Measurements from ENCODE around the gene PIK3C2G.

PIK3C2G gene

GRCh38 chr12:18355429-18355828 is 94.1 kb downstream of the PIK3C2G start:
- Histone ChIP-seq H3K9me3 (ENCODE audit: control insufficient read depth, low read length) (no peaks in the 10 kb centered on the region), H3K9ac (ENCODE audit: low read length) (no peak overlapping the region), H3K27me3 (ENCODE audit: control insufficient read depth, insufficient read depth, low read length) (no peaks in the 10 kb centered on the region), H3K4me3 (ENCODE audit: low read length) (no peak overlapping the region), H3K36me3 (ENCODE audit: control insufficient read depth, insufficient read depth, low read length) (no peaks in the 10 kb centered on the region), H3K4me1 (ENCODE audit: control insufficient read depth, insufficient read depth, low read length) (no peaks in the 10 kb centered on the region)

- Histone ChIP-seq H3K4me3 (ENCODE audit: low read length) (no peak overlapping the region), H3K36me3 (ENCODE audit: control insufficient read depth, insufficient read depth, low read length) (no peaks in the 10 kb centered on the region), H3K4me1 (ENCODE audit: control insufficient read depth, insufficient read depth, low read length) (no peaks in the 10 kb centered on the region), H3K27me3 (ENCODE audit: control insufficient read depth, insufficient read depth, low read length) (no peaks in the 10 kb centered on the region), H3K9ac (ENCODE audit: low read length) (no peak overlapping the region), H3K9me3 (ENCODE audit: control insufficient read depth, low read length) (no peaks in the 10 kb centered on the region)
These were observed 96.8 kb downstream of the PIK3C2G start for GRCh38 chr12:18358077-18358476.

- no peak overlapping the region for H3K9ac ChIP-seq (ENCODE audit: low read length)
- H3K27me3 ChIP-seq (ENCODE audit: control insufficient read depth, insufficient read depth, low read length), result no peaks in the 10 kb centered on the region
These were observed 97.6 kb downstream of the PIK3C2G start for GRCh38 chr12:18358930-18359329.

GRCh38 chr12:18361433-18361832 is 100.1 kb downstream of the PIK3C2G start:
- H3K4me1 ChIP-seq (ENCODE audit: control insufficient read depth, insufficient read depth, low read length), result no peaks in the 10 kb centered on the region
- H3K9ac ChIP-seq (ENCODE audit: low read length), result no peak overlapping the region
- H3K27me3 ChIP-seq (ENCODE audit: control insufficient read depth, insufficient read depth, low read length), result no peaks in the 10 kb centered on the region
- no peaks in the 10 kb centered on the region for H3K36me3 ChIP-seq (ENCODE audit: control insufficient read depth, insufficient read depth, low read length)
- H3K9me3 ChIP-seq (ENCODE audit: control insufficient read depth, low read length), result no peaks in the 10 kb centered on the region
- H3K4me3 ChIP-seq (ENCODE audit: low read length), result no peak overlapping the region

More at GRCh38 chr12:18358930-18359329, 97.6 kb downstream of the PIK3C2G start:
- Histone ChIP-seq H3K4me3 (ENCODE audit: low read length) (no peak overlapping the region), H3K36me3 (ENCODE audit: control insufficient read depth, insufficient read depth, low read length) (no peaks in the 10 kb centered on the region), H3K9me3 (ENCODE audit: control insufficient read depth, low read length) (no peaks in the 10 kb centered on the region), H3K4me1 (ENCODE audit: control insufficient read depth, insufficient read depth, low read length) (no peaks in the 10 kb centered on the region)

GRCh38 chr12:18363321-18363720 is 102.0 kb downstream of the PIK3C2G start:
- no peaks in the 10 kb centered on the region for H3K27me3 ChIP-seq (ENCODE audit: control insufficient read depth, insufficient read depth, low read length)
- H3K4me3 ChIP-seq (ENCODE audit: low read length), result no peak overlapping the region
- H3K4me1 ChIP-seq (ENCODE audit: control insufficient read depth, insufficient read depth, low read length), result no peaks in the 10 kb centered on the region
- no peaks in the 10 kb centered on the region for H3K9me3 ChIP-seq (ENCODE audit: control insufficient read depth, low read length)
- no peaks in the 10 kb centered on the region for H3K36me3 ChIP-seq (ENCODE audit: control insufficient read depth, insufficient read depth, low read length)
- H3K9ac ChIP-seq (ENCODE audit: low read length), result no peak overlapping the region

GRCh38 chr12:18368594-18368993 is 107.3 kb downstream of the PIK3C2G start:
- no peaks in the 10 kb centered on the region for H3K9me3 ChIP-seq (ENCODE audit: control insufficient read depth, low read length)
- no peak overlapping the region for H3K4me3 ChIP-seq (ENCODE audit: low read length)
- no peaks in the 10 kb centered on the region for H3K36me3 ChIP-seq (ENCODE audit: control insufficient read depth, insufficient read depth, low read length)
- no peaks in the 10 kb centered on the region for H3K27me3 ChIP-seq (ENCODE audit: control insufficient read depth, insufficient read depth, low read length)
- no peak overlapping the region for H3K9ac ChIP-seq (ENCODE audit: low read length)
- H3K4me1 ChIP-seq (ENCODE audit: control insufficient read depth, insufficient read depth, low read length), result no peaks in the 10 kb centered on the region

- Histone ChIP-seq H3K4me1 (ENCODE audit: control insufficient read depth, insufficient read depth, low read length) (no peaks in the 10 kb centered on the region), H3K27me3 (ENCODE audit: control insufficient read depth, insufficient read depth, low read length) (no peaks in the 10 kb centered on the region), H3K9me3 (ENCODE audit: control insufficient read depth, low read length) (no peaks in the 10 kb centered on the region), H3K36me3 (ENCODE audit: control insufficient read depth, insufficient read depth, low read length) (no peaks in the 10 kb centered on the region), H3K4me3 (ENCODE audit: low read length) (no peak overlapping the region), H3K9ac (ENCODE audit: low read length) (no peak overlapping the region)
These were observed 111.9 kb downstream of the PIK3C2G start for GRCh38 chr12:18373181-18373580.

GRCh38 chr12:18375131-18375530 is 113.8 kb downstream of the PIK3C2G start:
- Histone ChIP-seq H3K9ac (ENCODE audit: low read length) (no peak overlapping the region), H3K4me3 (ENCODE audit: low read length) (no peak overlapping the region), H3K4me1 (ENCODE audit: control insufficient read depth, insufficient read depth, low read length) (no peaks in the 10 kb centered on the region), H3K27me3 (ENCODE audit: control insufficient read depth, insufficient read depth, low read length) (no peaks in the 10 kb centered on the region), H3K9me3 (ENCODE audit: control insufficient read depth, low read length) (no peaks in the 10 kb centered on the region), H3K36me3 (ENCODE audit: control insufficient read depth, insufficient read depth, low read length) (no peaks in the 10 kb centered on the region)

GRCh38 chr12:18375583-18375982 is 114.3 kb downstream of the PIK3C2G start:
- no peaks in the 10 kb centered on the region for H3K36me3 ChIP-seq (ENCODE audit: control insufficient read depth, insufficient read depth, low read length)
- no peak overlapping the region for H3K4me3 ChIP-seq (ENCODE audit: low read length)
- H3K27me3 ChIP-seq (ENCODE audit: control insufficient read depth, insufficient read depth, low read length), result no peaks in the 10 kb centered on the region
- no peaks in the 10 kb centered on the region for H3K9me3 ChIP-seq (ENCODE audit: control insufficient read depth, low read length)
- no peaks in the 10 kb centered on the region for H3K4me1 ChIP-seq (ENCODE audit: control insufficient read depth, insufficient read depth, low read length)
- no peak overlapping the region for H3K9ac ChIP-seq (ENCODE audit: low read length)

- no peak overlapping the region for H3K9ac ChIP-seq (ENCODE audit: low read length)
- no peaks in the 10 kb centered on the region for H3K4me1 ChIP-seq (ENCODE audit: control insufficient read depth, insufficient read depth, low read length)
- H3K9me3 ChIP-seq (ENCODE audit: control insufficient read depth, low read length), result no peaks in the 10 kb centered on the region
- H3K36me3 ChIP-seq (ENCODE audit: control insufficient read depth, insufficient read depth, low read length), result no peaks in the 10 kb centered on the region
- no peaks in the 10 kb centered on the region for H3K27me3 ChIP-seq (ENCODE audit: control insufficient read depth, insufficient read depth, low read length)
- H3K4me3 ChIP-seq (ENCODE audit: low read length), result no peak overlapping the region
These were observed 121.0 kb downstream of the PIK3C2G start for GRCh38 chr12:18382236-18382885.

- H3K4me3 ChIP-seq (ENCODE audit: low read length), result no peak overlapping the region
- no peak overlapping the region for H3K9ac ChIP-seq (ENCODE audit: low read length)
- no peaks in the 10 kb centered on the region for H3K27me3 ChIP-seq (ENCODE audit: control insufficient read depth, insufficient read depth, low read length)
- H3K9me3 ChIP-seq (ENCODE audit: control insufficient read depth, low read length), result no peaks in the 10 kb centered on the region
- H3K36me3 ChIP-seq (ENCODE audit: control insufficient read depth, insufficient read depth, low read length), result no peaks in the 10 kb centered on the region
- H3K4me1 ChIP-seq (ENCODE audit: control insufficient read depth, insufficient read depth, low read length), result no peaks in the 10 kb centered on the region
These were observed 121.9 kb downstream of the PIK3C2G start for GRCh38 chr12:18383203-18383602.

GRCh38 chr12:18387706-18388105 is 126.4 kb downstream of the PIK3C2G start:
- Histone ChIP-seq H3K4me1 (ENCODE audit: control insufficient read depth, insufficient read depth, low read length) (no peaks in the 10 kb centered on the region), H3K9me3 (ENCODE audit: control insufficient read depth, low read length) (no peaks in the 10 kb centered on the region), H3K27me3 (ENCODE audit: control insufficient read depth, insufficient read depth, low read length) (no peaks in the 10 kb centered on the region), H3K36me3 (ENCODE audit: control insufficient read depth, insufficient read depth, low read length) (no peaks in the 10 kb centered on the region), H3K9ac (ENCODE audit: low read length) (no peak overlapping the region), H3K4me3 (ENCODE audit: low read length) (no peak overlapping the region)

- H3K36me3 ChIP-seq (ENCODE audit: control insufficient read depth, insufficient read depth, low read length), result no peaks in the 10 kb centered on the region
- H3K9ac ChIP-seq (ENCODE audit: low read length), result no peak overlapping the region
- H3K9me3 ChIP-seq (ENCODE audit: control insufficient read depth, low read length), result no peaks in the 10 kb centered on the region
- H3K4me3 ChIP-seq (ENCODE audit: low read length), result no peak overlapping the region
- H3K4me1 ChIP-seq (ENCODE audit: control insufficient read depth, insufficient read depth, low read length), result no peaks in the 10 kb centered on the region
- no peaks in the 10 kb centered on the region for H3K27me3 ChIP-seq (ENCODE audit: control insufficient read depth, insufficient read depth, low read length)
These were observed 128.5 kb downstream of the PIK3C2G start for GRCh38 chr12:18389820-18390219.
